ENCODE data around the gene ASS1.

- no peak for TF ChIP-seq EP300 (IDR thresholded peaks at IDR 0.05)
- TF ChIP-seq CTCF (IDR thresholded peaks at IDR 0.05): no peak
- no peak for TF ChIP-seq POLR2A (IDR thresholded peaks at IDR 0.05)
Measured at GRCh38 chr9:130408669-130409068, 36.1 kb upstream of the ASS1 start.
